Astrocyte of the spinal cord (primary cell): ENCODE results near the gene UBE2D1.
A peak's percentile ranks its signal among the peaks of the same experiment; 100 is the strongest.
"Not testable (repeated sequence)": the region's sequence is repeated elsewhere in the genome, so short reads cannot be mapped to it uniquely, and the experiment has no call there.

ENCODE experiments used
- DNase-seq: peaks from one replicate; pipeline ENCODE4 v3.0.0; 2011; ENCODE audit warnings: low read depth, low spot score
- H3K4me3 ChIP-seq: 2 replicates; pipeline ENCODE4 v1.5.1; 2011; ENCODE audit warnings: low read depth, mild to moderate bottlenecking, low read length, moderate library complexity
- CTCF ChIP-seq: IDR thresholded peaks from 2 replicates; pipeline ENCODE4 v1.5.1; 2012; ENCODE audit warnings: low read depth, mild to moderate bottlenecking, low read length, inconsistent platforms
- in situ Hi-C: cut with HindIII; loops from 2 replicates; pipeline ENCODE4 v1.10.0; 2017; ENCODE audit warnings: low sequenced_read_pairs

Gene UBE2D1

GRCh38 chr10:58412502-58412961 is 77.7 kb downstream of the UBE2D1 start:
- TF ChIP-seq CTCF: peak; percentile 18
- in situ Hi-C loops: no loop called here
- no peak overlapping the region for H3K4me3 ChIP-seq
- peak; percentile 96 for DNase-seq

- peak; percentile 46 for TF ChIP-seq CTCF
- in situ Hi-C loops: no loop called here
- peak; percentile 85 for DNase-seq
- H3K4me3 ChIP-seq: no peak overlapping the region
Measured at GRCh38 chr10:58414270-58415041, 79.7 kb downstream of the UBE2D1 start.

- in situ Hi-C loops: no loop called here
- no peak for DNase-seq
- TF ChIP-seq CTCF: no peak
- no peak overlapping the region for H3K4me3 ChIP-seq
Measured at GRCh38 chr10:58415757-58416156, 81.0 kb downstream of the UBE2D1 start.

- DNase-seq, H3K4me3 ChIP-seq, in situ Hi-C loops: not testable (repeated sequence)
Measured at GRCh38 chr10:58417902-58418301, 83.1 kb downstream of the UBE2D1 start.
